Ammon's horn (tissue), 1 donor: ENCODE results near the gene TGM4.

ENCODE experiments used
- DNase-seq: peaks from one replicate; pipeline ENCODE4 v3.0.0-alpha.2; 2016; ENCODE audit warnings: low spot score

The TGM4 gene

DNA sequence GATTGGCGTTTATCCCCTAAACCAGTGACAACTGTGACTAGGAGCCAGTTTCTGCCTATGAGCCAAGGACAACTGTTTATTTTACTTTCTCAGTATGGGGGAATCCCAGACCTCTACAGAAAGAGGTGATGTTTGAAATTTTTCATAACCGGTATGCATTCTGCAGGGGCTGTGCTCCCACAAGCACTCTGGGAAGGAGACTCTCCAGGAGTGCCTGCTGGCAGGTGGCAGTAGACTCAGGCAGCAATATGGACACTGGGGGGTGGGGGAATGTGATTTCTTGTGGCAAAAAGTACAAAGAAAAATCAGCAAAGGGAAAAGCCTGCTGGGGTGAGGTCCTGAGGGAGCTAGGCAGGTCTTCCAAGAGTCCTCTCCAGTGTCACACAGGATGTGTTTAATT is 5.9 kb downstream of the TGM4 start:
- no peak for DNase-seq

DNA sequence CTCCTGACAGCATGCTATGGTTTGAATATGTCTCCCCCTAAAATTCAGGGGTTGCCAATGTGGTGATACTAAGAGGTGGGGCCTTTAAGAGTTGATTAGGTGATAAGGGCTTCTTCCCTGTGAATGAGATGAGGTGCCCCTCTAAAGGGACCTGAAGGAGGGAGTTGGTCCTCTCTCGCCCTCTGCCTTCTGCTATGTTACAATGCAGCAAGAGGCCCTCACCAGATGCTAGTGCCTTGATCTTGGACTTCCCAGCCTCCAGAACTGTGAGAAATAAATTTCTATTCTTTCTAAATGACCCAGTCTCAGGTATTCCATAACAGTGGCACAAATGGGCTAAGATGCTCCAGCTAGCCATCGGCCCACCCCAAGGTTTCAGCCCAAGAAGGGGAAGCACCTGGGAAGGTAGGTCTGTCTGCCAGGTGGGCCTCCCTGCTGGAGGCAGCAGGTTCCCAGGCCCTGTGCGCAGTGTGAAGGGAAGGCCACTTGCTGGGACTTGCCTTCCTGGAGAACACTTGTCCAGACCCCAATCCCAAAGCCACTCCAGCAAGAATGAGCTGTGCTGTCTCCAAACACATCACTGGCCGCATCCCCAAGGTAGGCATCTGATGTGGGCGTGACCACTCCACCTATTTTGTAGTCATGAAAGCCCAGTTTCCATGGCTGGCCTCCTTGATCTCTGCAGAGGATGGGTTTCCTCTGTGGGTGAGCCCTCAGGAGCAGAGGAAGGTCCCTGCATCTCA is 9.0 kb downstream of the TGM4 start:
- no peak for DNase-seq

DNA sequence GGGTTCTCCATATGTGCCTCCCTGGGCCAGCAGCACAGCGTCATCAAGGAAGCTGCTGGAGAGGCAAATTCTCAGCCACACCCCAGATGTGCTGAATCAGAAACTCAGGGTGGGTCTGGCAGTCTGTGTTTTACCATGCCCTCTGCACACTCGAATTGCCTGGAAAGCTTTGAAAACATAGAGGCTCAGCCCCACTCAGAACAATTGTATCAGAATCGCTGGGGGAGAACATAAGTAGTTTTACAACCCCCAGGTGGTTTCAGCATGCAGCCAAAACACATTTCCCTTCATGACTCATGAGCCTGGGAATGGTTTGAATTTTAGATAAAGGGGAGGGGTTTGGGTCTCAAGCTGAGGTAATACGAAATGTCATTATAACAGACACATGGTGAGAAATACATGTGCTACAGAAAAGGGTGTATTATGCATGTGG is 9.6 kb downstream of the TGM4 start:
- peak; percentile 50 for DNase-seq

DNA sequence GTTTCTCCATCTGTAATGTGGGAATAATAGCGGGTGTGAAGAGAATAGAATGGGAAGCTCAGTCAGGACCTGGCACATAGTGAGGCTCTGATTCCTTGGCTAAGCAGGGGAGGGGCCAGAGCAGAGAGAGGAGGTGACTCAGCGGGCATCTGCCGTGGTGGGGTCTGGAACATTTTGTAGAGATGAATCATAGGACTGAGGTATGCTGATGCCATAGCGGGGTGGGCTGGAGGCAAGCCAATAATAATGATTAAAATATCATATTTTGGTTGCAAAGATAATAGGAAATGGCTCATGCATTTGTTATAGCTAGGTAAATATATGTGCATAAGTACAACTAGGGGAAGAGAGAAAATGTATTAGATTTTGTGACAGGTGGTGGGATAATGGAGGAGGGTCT is 11.2 kb downstream of the TGM4 start:
- peak; percentile 70 for DNase-seq

DNA sequence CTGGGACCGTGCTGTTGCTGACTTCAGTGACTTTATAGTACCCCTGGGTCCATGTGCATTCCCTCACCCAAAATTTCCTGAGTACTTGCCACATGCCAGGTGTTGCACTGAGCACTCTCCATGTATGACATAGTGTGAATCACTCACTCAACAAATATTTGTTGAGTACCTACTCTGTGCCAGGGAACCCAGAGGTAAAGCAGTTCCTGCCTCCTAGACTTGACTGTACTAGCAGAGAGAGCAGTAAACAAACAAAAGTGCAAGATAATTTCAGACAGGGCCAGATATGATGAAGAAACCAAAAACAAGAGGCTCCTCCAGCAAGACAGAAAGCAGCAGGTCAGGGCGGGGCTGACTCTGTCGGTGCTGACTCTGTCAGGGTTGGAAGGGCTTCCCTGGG is 12.2 kb downstream of the TGM4 start:
- no peak for DNase-seq

DNA sequence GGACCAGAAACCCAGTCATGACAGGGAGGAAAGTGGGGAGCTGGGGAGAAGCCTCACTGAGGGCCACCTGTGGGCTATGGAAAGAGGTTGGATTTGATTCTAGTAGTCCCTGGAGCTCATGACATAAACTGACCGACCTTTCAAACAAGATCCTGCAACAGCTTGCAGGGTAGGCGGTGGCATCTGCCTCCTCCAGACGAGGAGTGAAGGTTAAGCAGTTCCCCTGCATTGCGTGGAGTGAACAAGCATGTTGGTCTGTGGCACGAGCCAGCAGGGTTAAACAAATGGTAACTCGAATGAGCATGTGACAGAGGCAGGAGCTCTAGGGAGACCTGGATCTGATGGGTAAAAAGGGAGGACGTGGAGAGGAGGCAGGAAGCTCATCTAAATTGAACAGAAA is 12.7 kb downstream of the TGM4 start:
- DNase-seq = peak; percentile 11

DNA sequence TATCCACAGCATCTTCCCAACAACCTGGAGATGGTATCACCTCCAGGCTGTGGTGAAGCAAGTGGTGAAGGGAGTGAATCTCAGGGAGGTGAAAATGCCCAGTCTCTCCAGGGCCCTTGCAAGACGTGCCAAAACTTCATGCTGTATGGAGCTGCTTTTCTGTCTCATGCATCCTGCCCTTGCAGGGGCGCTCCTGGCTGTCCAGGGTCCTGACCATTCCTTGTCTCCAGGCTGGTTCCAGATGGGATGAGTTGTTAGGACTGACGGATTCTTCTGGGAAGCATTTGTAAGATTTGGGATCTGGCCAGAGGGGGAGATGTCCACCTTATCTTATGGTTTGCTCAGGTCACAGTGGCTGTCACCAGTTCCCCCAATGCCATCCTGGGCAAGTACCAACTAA is 15.8 kb downstream of the TGM4 start:
- DNase-seq = no peak

DNA sequence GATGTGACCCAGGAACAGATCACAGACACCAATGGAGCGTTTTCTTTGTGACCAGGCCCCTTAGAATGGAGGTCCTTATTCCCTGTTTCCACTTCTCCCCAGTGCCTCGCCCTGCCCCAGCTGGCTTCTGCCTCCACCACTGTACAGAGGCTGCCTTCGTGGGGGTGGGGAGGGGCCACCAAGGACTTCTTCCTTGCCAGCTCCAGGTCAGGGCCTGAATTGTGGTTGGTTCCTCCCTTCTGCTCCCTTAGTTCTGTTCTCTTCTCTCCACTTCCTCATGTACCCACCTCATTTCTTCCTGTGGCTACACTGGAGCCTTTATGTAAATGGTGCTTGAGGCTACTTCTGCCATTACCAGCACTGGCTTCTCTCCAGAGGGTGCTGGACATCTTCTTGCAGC is 16.4 kb downstream of the TGM4 start:
- DNase-seq = no peak

DNA sequence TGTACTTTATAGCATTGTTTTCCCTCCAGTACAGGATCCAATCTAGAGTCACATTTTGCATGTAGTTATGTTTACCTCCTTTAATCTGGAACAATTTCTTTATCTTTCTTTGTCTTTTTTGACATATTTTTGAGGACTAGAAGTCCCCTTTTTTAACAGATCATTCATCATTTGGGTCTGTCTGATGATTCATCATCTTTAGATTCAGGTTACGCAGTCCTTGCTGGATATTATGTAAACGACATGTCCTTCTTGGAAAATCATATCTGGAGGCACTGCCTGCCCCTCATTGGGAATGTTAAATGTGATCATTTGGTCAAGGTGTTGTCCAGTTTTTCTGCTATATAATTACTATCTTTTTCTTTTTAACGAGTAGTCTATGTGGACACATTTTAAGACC is 18.3 kb downstream of the TGM4 start:
- DNase-seq = no peak

DNA sequence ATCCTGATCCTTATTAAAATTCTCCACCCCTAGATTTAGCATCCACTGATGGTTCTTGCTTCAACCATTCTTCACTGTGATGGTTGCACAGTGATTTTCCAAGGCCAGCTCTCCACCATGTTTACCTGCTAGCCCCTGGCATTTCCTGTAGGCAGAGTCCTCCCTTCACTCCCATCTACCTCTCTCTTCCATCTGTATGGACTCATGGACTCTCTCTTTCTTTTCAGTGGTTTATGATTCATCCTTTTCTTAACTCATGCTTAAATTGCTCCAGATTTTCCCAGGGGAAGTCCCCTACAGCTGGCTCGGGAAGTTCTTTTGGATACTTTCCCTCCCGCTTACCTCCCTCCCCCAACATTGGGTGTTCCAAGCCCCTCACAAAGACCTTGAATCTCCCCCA is 18.7 kb downstream of the TGM4 start:
- DNase-seq = no peak

DNA sequence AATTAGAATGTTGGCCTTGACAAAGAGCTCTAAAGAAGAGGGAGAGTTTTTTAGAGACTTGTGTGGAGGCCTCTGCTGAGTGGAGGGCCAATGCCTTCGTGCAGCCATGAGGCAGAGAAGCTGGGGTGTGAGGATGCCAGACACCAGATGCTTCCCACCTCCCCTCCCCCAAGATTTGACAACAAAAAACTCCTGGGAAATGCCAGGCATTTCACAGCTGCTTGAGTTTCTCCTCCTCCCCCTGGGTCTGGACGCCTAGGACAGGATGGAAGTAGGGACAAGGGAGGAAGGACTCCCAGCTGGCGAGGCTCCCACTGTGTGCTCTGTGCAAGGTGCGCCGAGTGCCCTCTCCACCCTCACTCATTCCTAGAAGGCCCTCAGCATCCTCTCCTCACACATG is 20.1 kb downstream of the TGM4 start:
- DNase-seq = no peak

DNA sequence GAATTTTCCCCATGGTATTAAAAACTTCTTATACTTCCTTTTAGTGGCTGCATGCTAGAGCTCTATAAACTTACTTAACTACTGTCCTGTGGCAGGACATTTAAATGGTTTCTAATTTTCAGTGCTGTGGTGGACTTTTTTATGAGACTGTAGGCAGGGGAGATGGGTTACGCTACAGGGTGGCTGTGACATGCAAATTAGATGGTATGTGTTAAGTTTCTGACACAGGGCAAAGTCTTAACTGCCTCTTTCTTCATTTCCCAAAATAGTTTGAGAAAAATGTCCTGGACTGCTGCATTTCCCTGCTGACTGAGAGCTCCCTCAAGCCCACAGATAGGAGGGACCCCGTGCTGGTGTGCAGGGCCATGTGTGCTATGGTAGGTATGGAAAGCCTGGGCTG is 22.0 kb downstream of the TGM4 start:
- DNase-seq = no peak

DNA sequence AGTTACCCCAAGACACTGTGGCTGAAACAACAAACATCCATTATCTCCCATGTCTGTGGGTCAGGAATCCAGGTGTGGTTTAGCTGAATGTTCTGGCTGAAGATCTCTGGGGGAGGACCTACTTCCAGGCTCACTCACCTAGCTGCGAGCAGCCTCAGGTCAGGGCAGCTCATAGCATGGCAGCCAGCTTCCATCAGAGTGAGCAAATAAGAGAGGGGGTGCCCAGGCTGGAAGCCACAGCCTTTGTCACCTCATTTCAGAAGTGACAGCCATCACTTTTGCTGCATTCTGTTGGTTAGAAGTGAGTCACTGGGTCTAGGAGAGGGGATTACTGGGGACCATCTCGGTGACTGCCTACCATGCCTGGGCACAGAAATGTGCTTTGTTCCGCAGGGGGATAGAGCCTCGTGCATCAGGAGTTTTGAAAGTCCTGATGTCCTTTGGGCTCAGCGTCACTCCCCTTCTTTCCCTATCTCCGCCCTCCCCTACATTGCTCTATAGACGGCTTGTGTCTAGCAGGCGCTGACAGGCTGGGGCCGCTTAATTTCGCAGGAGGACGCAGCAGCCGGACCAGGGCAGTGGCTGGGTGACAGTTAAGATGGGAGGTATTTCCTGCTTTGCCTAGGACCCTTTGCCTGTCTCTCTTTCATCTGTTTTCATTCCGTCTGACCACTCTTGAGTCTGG is 25.4 kb downstream of the TGM4 start:
- no peak for DNase-seq

DNA sequence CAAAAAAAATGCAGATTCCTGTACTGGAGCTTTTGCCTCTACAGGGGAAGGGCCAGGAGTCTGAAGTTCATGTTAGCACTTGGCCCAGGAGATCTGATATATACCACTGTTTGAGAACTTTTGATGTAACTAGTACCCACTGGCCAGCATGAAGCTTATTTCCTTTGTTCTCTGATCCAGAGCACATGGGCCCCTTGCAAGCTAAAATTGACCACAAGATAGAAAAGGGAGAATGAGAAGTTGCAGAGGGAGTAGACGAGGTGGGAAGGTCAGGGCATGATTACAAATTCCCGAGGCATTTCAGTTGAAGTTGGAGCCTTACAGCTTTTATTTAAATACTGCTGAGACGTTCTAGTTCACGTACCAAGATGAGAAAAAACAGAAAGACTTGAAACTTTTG is 28.2 kb downstream of the TGM4 start:
- DNase-seq = no peak

DNA sequence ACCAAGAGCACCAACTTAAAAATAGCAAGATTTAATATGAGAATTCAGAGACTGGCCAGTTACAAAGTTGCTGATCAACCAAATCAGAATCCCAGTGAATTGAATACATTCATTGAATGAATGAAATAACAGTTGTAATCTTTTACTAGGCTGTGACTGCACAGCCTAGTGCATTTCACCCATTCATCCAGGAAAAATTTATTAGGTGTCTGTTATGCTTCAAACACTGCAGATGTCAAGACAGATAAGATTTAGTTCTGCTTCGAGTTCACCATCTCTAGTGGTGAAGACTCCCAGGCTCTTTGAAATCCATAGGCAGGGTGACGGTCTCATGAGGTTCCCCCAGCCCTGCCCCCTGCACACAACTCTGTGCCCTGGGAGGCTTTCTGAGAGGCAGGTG is 28.9 kb downstream of the TGM4 start:
- no peak for DNase-seq

DNA sequence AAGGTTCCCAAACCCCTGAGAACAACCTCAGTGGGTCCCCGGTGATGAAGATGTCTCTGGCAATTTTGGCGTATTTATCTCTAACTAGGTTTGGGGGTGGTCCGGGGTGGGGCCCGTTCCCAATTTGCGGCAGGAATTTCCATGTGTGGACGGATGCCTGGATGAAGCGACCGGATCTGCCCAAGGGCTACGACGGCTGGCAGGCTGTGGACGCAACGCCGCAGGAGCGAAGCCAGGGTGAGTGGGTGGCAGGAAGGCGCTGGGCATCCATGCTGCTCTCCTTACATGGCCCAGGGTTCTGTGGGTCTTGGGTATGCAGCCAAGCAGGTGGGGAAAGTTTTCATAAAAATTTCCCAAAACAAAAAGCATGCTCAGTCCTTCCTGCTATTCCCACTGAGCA is 29.3 kb downstream of the TGM4 start:
- no peak for DNase-seq

DNA sequence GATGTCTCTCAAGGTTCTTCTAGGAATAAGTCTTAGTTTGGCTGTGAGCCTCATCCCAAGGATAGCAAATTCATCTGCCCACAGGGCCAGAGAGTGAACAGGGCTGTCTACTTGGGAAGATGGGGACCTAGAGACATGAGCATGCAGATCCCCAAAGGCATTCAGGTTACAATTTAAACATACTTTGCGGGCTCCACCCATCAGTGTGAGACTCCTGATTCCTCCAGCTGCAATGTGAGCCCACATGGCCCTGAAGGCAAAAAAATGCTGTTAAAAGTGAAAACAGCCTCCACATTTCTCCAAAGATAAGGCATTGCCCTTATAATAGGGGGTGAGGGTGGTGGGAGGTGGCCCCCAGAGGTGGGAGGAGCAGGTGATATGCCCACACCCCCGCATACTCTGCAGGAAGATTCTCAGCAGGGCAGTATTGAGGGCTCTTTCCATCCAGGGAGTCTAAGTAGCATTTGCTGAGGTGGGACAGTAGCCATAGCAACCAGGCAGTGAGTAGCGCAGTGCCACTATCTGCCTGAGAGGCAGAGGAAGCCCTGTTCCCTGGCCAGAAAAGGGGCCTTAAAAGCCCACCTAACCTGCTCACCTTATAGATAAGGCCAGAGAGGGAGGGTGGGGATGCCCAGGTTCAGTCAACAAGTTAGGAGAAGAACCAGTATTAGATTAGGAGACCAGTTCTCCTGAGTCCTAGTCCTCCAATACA is 31.2 kb downstream of the TGM4 start:
- no peak for DNase-seq

DNA sequence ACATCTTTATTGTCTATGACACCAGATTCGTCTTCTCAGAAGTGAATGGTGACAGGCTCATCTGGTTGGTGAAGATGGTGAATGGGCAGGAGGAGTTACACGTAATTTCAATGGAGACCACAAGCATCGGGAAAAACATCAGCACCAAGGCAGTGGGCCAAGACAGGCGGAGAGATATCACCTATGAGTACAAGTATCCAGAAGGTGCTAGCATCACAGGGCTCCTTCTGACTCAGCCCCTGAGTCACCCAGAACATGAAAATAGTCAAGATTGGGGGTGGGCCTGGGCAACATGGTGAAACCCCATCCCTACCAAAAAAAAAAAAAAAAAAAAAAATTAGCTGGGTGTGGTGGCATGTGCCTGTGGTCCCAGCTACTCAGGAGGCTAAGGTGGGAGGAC is 32.6 kb downstream of the TGM4 start:
- DNase-seq = no peak

DNA sequence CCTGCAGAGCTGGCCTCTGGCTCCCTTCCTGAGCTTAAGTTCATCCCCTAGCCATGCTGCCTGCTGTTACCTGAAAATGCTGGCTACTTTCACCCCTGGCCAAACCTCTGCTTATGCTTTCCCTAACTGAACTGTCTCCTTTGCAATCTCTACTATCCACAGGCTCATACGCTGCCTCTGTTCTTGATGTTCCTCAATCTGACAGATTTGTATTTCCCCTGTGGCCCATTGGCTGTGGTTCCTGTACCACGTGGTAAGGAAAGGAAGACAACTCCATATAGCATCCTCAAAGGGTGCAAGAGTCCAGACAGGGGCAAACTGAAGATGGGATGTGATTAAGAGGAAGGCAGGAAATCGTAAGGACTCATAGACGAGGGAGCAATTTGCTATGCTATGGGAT is 33.2 kb downstream of the TGM4 start:
- no peak for DNase-seq

DNA sequence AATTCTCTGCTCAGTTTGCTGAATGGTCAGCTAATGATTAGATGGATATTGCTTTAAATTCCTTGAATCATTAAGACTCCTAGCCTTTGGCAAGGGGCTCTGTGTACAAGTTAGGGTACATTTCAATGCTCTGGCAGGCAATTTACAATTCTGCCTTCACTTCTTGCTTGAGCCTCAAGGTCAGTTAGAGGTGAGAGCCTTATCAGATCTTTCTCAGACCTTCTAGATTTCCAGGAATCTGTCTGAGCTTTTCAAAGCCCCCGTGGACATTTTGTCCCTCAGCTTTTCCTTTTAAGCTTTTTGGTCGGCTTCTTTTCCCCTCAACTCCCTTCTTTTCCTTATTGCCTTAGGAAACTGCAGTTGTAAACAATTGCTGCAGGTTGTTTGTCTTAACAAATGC is 34.7 kb downstream of the TGM4 start:
- DNase-seq = no peak

DNA sequence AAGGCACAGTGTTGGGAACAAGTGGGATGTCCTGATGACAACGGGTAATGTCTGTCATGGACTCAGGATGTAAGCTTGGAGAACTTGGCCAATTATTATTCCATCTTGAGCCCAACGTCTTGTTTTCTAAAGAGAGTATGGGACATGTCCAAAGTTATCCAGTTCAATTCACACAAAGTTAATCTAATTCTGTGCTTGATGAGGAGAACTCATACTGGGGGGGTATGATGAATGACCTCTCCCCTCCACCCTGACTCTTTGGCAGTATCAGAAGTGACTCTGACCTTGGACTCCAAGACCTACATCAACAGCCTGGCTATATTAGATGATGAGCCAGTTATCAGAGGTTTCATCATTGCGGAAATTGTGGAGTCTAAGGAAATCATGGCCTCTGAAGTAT is 36.3 kb downstream of the TGM4 start:
- DNase-seq = no peak

DNA sequence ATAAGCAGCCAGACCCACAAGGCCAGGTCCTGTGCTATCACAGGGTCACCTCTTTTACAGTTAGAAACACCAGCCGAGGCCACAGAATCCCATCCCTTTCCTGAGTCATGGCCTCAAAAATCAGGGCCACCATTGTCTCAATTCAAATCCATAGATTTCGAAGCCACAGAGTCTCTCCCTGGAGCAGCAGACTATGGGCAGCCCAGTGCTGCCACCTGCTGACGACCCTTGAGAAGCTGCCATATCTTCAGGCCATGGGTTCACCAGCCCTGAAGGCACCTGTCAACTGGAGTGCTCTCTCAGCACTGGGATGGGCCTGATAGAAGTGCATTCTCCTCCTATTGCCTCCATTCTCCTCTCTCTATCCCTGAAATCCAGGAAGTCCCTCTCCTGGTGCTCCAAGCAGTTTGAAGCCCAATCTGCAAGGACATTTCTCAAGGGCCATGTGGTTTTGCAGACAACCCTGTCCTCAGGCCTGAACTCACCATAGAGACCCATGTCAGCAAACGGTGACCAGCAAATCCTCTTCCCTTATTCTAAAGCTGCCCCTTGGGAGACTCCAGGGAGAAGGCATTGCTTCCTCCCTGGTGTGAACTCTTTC is 39.6 kb downstream of the TGM4 start:
- peak; percentile 72 for DNase-seq

DNA sequence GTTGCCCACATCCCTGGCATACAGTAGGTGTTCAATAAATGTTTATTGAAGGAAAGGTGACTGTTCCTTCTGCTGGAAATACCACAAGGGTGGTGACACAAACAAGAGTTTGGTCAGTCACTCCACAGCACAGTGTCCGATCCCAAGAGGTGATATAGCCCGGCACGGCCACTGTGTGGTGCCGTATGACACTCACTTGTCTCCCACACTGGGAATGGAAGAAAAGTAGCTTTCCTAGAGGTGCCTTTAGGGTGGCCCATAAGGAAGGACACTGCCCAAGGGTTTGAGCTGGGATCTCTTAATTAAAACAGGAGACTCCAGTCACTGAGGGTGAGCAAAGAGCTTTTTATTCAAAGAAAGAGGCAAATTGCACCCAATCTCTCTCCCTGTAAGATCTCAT is 40.5 kb downstream of the TGM4 start:
- no peak for DNase-seq
